Esophagus muscularis mucosa (tissue), 3 donors: Measurements from ENCODE around the gene PARVB.

ENCODE experiments used
- POLR2AphosphoS5 ChIP-seq, 2 donors: sonication (generic); formaldehyde crosslinking; IDR thresholded peaks; one replicate each; pipeline ENCODE4 v1.6.1; 2017; ENCODE audit warnings: antibody characterized with exemption in 2 of 2
- TF ChIP-seq, protein P1 (sequence below), 3 experiments: fragments of 200-600 bp in 2 of 3; fragments of 450-650 bp in 1 of 3; sonication (generic) in 2 of 3; IDR thresholded peaks; one replicate each; pipeline ENCODE4 v1.5.1; 2017 to 2019; ENCODE audit warnings: antibody characterized with exemption in 3 of 3, mild to moderate bottlenecking in 2 of 3, moderate library complexity in 1 of 3

DNA sequence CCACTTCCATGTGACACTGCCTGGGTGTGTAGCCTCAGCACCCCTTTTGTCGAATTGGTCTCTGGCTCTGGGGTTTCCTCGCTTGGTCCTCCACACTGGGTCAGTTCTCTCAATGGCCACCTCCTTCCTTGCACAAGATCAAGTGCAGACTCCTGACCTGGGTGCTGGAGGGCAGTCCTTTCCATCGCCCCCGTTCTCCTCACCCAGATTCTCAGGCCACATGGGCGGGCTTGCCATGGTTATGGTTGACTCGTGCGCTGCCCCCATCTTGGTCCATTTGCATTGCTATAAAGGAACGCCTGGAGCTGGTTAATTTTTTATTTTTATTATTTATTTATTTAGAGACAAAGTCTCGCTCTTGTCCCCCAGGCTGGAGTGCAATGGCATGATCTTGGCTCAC lies 5.5 kb upstream of the PARVB start:
- TF ChIP-seq, protein P1, sequence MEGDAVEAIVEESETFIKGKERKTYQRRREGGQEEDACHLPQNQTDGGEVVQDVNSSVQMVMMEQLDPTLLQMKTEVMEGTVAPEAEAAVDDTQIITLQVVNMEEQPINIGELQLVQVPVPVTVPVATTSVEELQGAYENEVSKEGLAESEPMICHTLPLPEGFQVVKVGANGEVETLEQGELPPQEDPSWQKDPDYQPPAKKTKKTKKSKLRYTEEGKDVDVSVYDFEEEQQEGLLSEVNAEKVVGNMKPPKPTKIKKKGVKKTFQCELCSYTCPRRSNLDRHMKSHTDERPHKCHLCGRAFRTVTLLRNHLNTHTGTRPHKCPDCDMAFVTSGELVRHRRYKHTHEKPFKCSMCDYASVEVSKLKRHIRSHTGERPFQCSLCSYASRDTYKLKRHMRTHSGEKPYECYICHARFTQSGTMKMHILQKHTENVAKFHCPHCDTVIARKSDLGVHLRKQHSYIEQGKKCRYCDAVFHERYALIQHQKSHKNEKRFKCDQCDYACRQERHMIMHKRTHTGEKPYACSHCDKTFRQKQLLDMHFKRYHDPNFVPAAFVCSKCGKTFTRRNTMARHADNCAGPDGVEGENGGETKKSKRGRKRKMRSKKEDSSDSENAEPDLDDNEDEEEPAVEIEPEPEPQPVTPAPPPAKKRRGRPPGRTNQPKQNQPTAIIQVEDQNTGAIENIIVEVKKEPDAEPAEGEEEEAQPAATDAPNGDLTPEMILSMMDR (IDR thresholded peaks at IDR 0.05) = no peak
- TF ChIP-seq POLR2AphosphoS5 (IDR thresholded peaks at IDR 0.05) = no peak
